T47D (cell line): Measurements from ENCODE around the gene IGF2.

Experiments used
- DNase-seq, 2 experiments: peaks; one replicate each; pipeline versions ENCODE4 v3.0.0 to v3.0.0-alpha.2; 2011 to 2012; ENCODE audit warnings: low read depth in 1 of 2, low spot score in 1 of 2
- JUND ChIP-seq: IDR thresholded peaks from 2 replicates; pipeline ENCODE4 v1.6.1; 2012; ENCODE audit warnings: low read depth
- in situ Hi-C: cut with HindIII; loops from 2 replicates; pipeline ENCODE4 v1.10.0; 2016; ENCODE audit warnings: low sequenced_read_pairs, low pct_unique_long_range_greater_than_20kb

The IGF2 gene

DNA sequence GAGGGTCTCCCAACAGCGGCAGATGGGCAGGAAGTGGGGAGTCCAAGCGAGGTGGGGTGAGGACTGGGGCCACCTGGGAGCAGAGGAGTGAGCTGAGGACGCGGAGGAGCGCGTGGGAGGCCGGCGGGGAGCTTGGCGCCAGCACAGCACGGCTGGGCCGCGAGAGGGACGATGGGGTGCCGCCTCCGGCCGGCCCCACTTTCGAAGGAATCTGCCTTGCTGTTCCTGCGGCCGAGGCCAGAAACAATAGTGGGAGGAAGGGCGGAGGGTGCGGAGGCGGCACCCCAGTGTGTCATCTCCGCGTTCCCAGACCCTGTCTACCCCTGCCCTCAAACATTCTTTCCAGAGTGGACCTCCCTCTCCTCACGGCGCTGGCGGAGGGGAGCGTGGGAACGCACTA, 16.3 kb upstream of the IGF2 start:
- no peak for TF ChIP-seq JUND
- no peak for DNase-seq
- in situ Hi-C loops, result no loop called here

DNA sequence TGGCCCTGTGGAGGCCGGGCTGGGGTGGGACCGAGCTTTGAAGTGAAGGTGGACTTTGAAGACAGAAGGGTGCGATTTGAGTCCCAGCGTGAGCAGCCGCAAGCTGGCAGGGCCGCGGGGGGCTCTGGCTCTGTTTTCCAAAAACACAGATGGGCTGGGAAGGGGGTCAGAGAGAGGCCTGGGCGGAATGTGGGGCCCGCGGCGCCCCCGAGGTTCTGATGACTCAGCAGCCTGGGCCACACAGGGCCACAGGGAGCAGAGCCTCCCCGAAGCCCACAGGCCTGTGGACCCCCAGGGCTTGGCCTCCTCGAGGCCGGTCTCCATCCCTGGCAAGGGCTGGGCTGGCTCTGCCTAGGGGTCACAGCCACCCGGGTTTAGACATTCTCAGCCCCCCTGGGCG, 15.7 kb upstream of the IGF2 start:
- in situ Hi-C loops, result no loop called here
- TF ChIP-seq JUND, result no peak
- no peak for DNase-seq

GRCh38 chr11:2154195-2154585, 15.0 kb upstream of the IGF2 start:
- in situ Hi-C loops, result no loop called here
- no peak for DNase-seq
- TF ChIP-seq JUND, result no peak

- no peak for TF ChIP-seq JUND
- no peak for DNase-seq
- in situ Hi-C loops, result no loop called here
Observed at GRCh38 chr11:2153581-2154194, 14.5 kb upstream of the IGF2 start.

GRCh38 chr11:2151500-2152257, 12.5 kb upstream of the IGF2 start:
- no peak for TF ChIP-seq JUND
- DNase-seq, result peak; percentile 81 to 87
- in situ Hi-C loops, result no loop called here

GRCh38 chr11:2149864-2150847, 11.0 kb upstream of the IGF2 start:
- DNase-seq, result peak in 1 of 2 experiments; percentile 50
- in situ Hi-C loops, result no loop called here

DNA sequence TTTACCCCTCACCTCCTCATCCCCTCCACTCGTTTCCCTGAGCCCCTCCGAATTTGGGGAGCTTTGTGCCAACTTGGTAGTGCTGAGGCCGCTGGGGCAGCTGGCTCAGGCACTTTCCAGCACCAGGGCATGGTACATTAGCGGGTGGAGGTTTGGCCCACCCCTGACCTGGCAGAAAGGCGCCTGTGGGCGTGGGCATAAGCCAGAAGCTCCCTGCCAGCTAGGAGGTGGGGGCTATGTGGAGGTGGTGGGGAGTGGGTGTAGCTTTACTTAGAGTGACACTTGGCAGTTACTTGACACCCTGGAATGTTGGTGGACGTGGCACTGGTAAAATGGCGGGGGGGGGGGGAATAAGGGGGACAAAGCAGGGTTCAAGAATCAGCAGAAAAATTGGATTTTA, 10.3 kb upstream of the IGF2 start:
- DNase-seq, result no peak
- in situ Hi-C loops, result no loop called here

More at GRCh38 chr11:2149864-2150847, 11.0 kb upstream of the IGF2 start:
- no peak for TF ChIP-seq JUND

DNA sequence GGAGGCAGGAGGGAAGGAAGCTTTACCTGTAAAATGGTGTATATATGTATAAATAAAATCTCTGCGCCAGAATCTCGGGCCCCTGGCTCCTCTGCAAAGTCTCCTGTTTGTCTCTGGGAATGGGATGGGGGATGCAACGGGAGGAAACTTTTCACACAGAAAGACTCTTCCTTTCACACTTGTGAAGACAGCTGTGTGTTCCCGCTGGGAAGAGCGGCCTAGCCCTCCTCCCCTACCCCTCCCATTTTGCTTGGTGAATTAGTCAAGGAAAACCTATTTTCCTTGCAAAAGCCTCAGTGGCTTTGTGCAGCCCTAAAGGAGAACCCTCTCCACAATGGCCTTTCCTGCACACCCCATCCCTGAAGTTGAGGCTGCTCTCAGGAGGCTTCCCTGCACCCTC, 9.4 kb upstream of the IGF2 start:
- no peak for TF ChIP-seq JUND
- DNase-seq, result no peak
- in situ Hi-C loops, result no loop called here

More for the DNA sequence above, 10.3 kb upstream of the IGF2 start:
- TF ChIP-seq JUND, result no peak

- no peak for DNase-seq
- in situ Hi-C loops, result no loop called here
- TF ChIP-seq JUND, result no peak
Observed at GRCh38 chr11:2147391-2147790, 8.2 kb upstream of the IGF2 start.

- no peak for TF ChIP-seq JUND
- in situ Hi-C loops, result no loop called here
- no peak for DNase-seq
Observed at GRCh38 chr11:2146051-2146450, 6.9 kb upstream of the IGF2 start.

- TF ChIP-seq JUND, result no peak
- in situ Hi-C loops, result no loop called here
Observed at GRCh38 chr11:2144544-2145248, 5.5 kb upstream of the IGF2 start.

More at GRCh38 chr11:2144544-2145248, 5.5 kb upstream of the IGF2 start:
- no peak for DNase-seq
